ENCODE data around the gene WDFY3.

The WDFY3 gene

GRCh38 chr4:84632092-84632491, 334.4 kb downstream of the WDFY3 start:
- CTCF ChIA-PET = no interaction called here
- DNase-seq (ENCODE audit: extremely low spot score) = no peak
- POLR2A ChIA-PET = no interaction called here
- TF ChIP-seq FOXM1 (IDR thresholded peaks at IDR 0.05; ENCODE audit: borderline replicate concordance) (no peak), LEF1 (IDR thresholded peaks at IDR 0.05; ENCODE audit: borderline replicate concordance) (no peak), HDGF (IDR thresholded peaks at IDR 0.05; ENCODE audit: borderline replicate concordance) (no peak), CTBP1 (IDR thresholded peaks at IDR 0.05; ENCODE audit: borderline replicate concordance) (no peak), L3MBTL2 (conservative IDR thresholded peaks at IDR 0.05) (no peak), SUZ12 (IDR thresholded peaks at IDR 0.05) (no peak)

DNA sequence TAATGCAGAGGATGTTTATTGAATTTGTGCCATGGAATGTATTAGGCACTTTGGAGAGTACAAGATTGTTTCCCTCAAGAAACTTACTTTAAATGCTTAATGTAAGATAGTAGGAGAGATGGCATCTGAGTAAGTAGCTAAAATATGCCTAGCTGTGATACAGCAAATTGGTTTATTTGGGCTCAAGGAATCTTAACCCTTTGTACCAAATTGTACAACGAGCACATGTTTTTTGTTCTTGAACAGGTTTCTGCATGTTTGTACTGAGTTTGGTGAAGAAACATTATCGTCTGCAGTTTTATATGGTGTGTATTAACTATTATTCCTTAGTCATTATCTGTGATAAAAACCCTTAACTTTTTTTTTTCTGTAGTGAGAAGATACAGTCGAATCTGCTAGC, 334.9 kb downstream of the WDFY3 start:
- ChIA-PET POLR2A (no interaction called here), CTCF (no interaction called here)
- TF ChIP-seq NFRKB (IDR thresholded peaks at IDR 0.05) (no peak), ARNT (IDR thresholded peaks at IDR 0.05) (no peak), FOXK2 (IDR thresholded peaks at IDR 0.05) (no peak), SUZ12 (IDR thresholded peaks at IDR 0.05) (no peak), FOXA1 (IDR thresholded peaks at IDR 0.05) (no peak), TARDBP (IDR thresholded peaks at IDR 0.05) (no peak), CTBP1 (IDR thresholded peaks at IDR 0.05; ENCODE audit: borderline replicate concordance) (no peak), ZNF384 (IDR thresholded peaks at IDR 0.05) (no peak), FOXM1 (IDR thresholded peaks at IDR 0.05; ENCODE audit: borderline replicate concordance) (no peak), L3MBTL2 (conservative IDR thresholded peaks at IDR 0.05) (no peak), LEF1 (IDR thresholded peaks at IDR 0.05; ENCODE audit: borderline replicate concordance) (no peak), PKNOX1 (IDR thresholded peaks at IDR 0.05) (no peak), BHLHE40 (IDR thresholded peaks at IDR 0.05; ENCODE audit: borderline replicate concordance) (no peak), SP1 (IDR thresholded peaks at IDR 0.05) (no peak), ELF4 (IDR thresholded peaks at IDR 0.05) (no peak)

DNA sequence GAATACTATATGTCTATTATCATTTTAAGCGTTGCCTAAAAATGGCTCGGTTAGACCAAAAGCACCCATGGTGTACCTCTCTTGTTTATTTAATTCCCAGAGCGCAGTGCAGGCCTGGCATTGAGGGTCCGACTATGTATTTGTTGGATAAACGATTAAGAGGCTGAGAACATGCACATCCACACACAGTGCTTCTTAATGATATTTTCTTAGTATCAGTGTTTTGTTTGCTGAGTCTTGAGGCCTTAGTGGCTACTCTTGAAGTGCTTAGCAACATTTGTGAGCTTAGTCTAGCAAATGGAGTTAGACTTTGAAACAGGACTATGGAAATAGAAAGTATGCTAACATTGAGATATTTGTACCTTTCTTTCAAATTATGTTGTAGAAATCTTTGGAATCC, 339.8 kb downstream of the WDFY3 start:
- DNase-seq (ENCODE audit: extremely low spot score) = no peak
- POLR2A ChIA-PET = no interaction called here
- CTCF ChIA-PET = no interaction called here
- TF ChIP-seq NFRKB (IDR thresholded peaks at IDR 0.05) (no peak), CTBP1 (IDR thresholded peaks at IDR 0.05; ENCODE audit: borderline replicate concordance) (no peak), ZNF384 (IDR thresholded peaks at IDR 0.05) (no peak), LEF1 (IDR thresholded peaks at IDR 0.05; ENCODE audit: borderline replicate concordance) (no peak), BHLHE40 (IDR thresholded peaks at IDR 0.05; ENCODE audit: borderline replicate concordance) (no peak), HDGF (IDR thresholded peaks at IDR 0.05; ENCODE audit: borderline replicate concordance) (no peak), FOXK2 (IDR thresholded peaks at IDR 0.05) (no peak), FOXA1 (IDR thresholded peaks at IDR 0.05) (no peak), SUZ12 (IDR thresholded peaks at IDR 0.05) (no peak), SP1 (IDR thresholded peaks at IDR 0.05) (no peak), TARDBP (IDR thresholded peaks at IDR 0.05) (no peak), FOXM1 (IDR thresholded peaks at IDR 0.05; ENCODE audit: borderline replicate concordance) (no peak), L3MBTL2 (conservative IDR thresholded peaks at IDR 0.05) (no peak), PKNOX1 (IDR thresholded peaks at IDR 0.05) (no peak), ELF4 (IDR thresholded peaks at IDR 0.05) (no peak), ARNT (IDR thresholded peaks at IDR 0.05) (no peak)

More for the DNA sequence above, 334.9 kb downstream of the WDFY3 start:
- DNase-seq (ENCODE audit: extremely low spot score) = no peak

GRCh38 chr4:84623661-84624060, 342.8 kb downstream of the WDFY3 start:
- ChIA-PET CTCF (no interaction called here), POLR2A (no interaction called here)
- no peak for DNase-seq (ENCODE audit: extremely low spot score)
- no peak for TF ChIP-seq ZNF384 (IDR thresholded peaks at IDR 0.05)
- no peak for TF ChIP-seq LEF1 (IDR thresholded peaks at IDR 0.05; ENCODE audit: borderline replicate concordance)
- no peak for TF ChIP-seq SUZ12 (IDR thresholded peaks at IDR 0.05)
- no peak for TF ChIP-seq FOXA1 (IDR thresholded peaks at IDR 0.05)
- TF ChIP-seq ELF4 (IDR thresholded peaks at IDR 0.05) = no peak
- no peak for TF ChIP-seq TARDBP (IDR thresholded peaks at IDR 0.05)
- no peak for TF ChIP-seq PKNOX1 (IDR thresholded peaks at IDR 0.05)
- TF ChIP-seq L3MBTL2 (conservative IDR thresholded peaks at IDR 0.05) = no peak
- TF ChIP-seq CTBP1 (IDR thresholded peaks at IDR 0.05; ENCODE audit: borderline replicate concordance) = no peak
- TF ChIP-seq FOXK2 (IDR thresholded peaks at IDR 0.05) = no peak
- TF ChIP-seq SP1 (IDR thresholded peaks at IDR 0.05) = no peak
- no peak for TF ChIP-seq BHLHE40 (IDR thresholded peaks at IDR 0.05; ENCODE audit: borderline replicate concordance)
- no peak for TF ChIP-seq NFRKB (IDR thresholded peaks at IDR 0.05)
- no peak for TF ChIP-seq FOXM1 (IDR thresholded peaks at IDR 0.05; ENCODE audit: borderline replicate concordance)
- no peak for TF ChIP-seq HDGF (IDR thresholded peaks at IDR 0.05; ENCODE audit: borderline replicate concordance)
- no peak for TF ChIP-seq ARNT (IDR thresholded peaks at IDR 0.05)

DNA sequence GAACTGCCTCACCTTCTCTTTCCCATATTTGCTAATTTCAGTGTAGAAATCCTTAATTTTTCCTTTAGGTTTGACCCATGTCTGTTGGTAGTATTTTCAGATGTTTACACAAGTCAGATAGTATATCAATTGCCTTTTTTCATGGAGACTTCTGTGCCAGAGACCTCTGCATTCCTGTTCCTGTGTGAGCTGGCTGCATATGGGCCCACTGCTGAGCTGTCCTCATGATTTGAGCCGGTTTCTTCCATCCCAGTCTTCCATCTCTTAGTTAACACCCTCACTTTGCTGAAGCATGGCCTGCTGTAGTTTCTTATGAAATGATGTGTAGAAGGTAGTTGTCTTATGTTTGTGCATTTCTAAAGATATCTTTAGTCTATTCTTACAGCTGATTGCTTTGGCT, 343.5 kb downstream of the WDFY3 start:
- ChIA-PET POLR2A (no interaction called here), CTCF (no interaction called here)
- TF ChIP-seq NFRKB (IDR thresholded peaks at IDR 0.05) (no peak), FOXA1 (IDR thresholded peaks at IDR 0.05) (no peak), ELF4 (IDR thresholded peaks at IDR 0.05) (no peak), SP1 (IDR thresholded peaks at IDR 0.05) (no peak), CTBP1 (IDR thresholded peaks at IDR 0.05; ENCODE audit: borderline replicate concordance) (no peak), FOXM1 (IDR thresholded peaks at IDR 0.05; ENCODE audit: borderline replicate concordance) (no peak), TARDBP (IDR thresholded peaks at IDR 0.05) (no peak), LEF1 (IDR thresholded peaks at IDR 0.05; ENCODE audit: borderline replicate concordance) (no peak), FOXK2 (IDR thresholded peaks at IDR 0.05) (no peak)
- DNase-seq (ENCODE audit: extremely low spot score) = no peak
